MCF 10A (cell line): ENCODE results near the gene KCNV2. TPM values are rescaled to one million over a fixed set of nuclear protein-coding genes. Genes with fewer than 3 reads are reported as not detected.
A peak's percentile ranks its signal among the peaks of the same experiment; 100 is the strongest.

ENCODE experiments used
- Bru-seq: library from RNA; stranded (reverse); fragments of 400-500 nt; gene quantifications from one replicate; lab custom pipeline; 2021; lab: Mats Ljungman, UMichigan
- BruChase-seq, 2 experiments: library from RNA; stranded (reverse); fragments of 400-500 nt; gene quantifications; one replicate each; lab custom pipeline; 2021; lab: Mats Ljungman, UMichigan
- BruUV-seq: library from RNA; stranded (reverse); fragments of 400-500 nt; replicated peaks from 2 replicates; lab custom pipeline; 2021; lab: Mats Ljungman, UMichigan
- CTCF ChIA-PET: fragments of 300-600 bp; sonication (Branson Sonifier 250); formaldehyde crosslinking; extraction: SDS; loops from one replicate; lab custom pipeline; 2021; ENCODE audit warnings: antibody characterized with exemption, inconsistent platforms; lab: Yijun Ruan, JAX
- POLR2A ChIA-PET: fragments of 300-600, 350-650 bp; sonication (Branson Sonifier 250); formaldehyde crosslinking; extraction: SDS; loops from one replicate; lab custom pipeline; 2020; ENCODE audit warnings: antibody characterized with exemption, inconsistent platforms; lab: Yijun Ruan, JAX
- DNase-seq: peaks from one replicate; pipeline ENCODE4 v3.0.0-alpha.2; 2018; ENCODE audit not compliant: unreplicated experiment
- H3K27ac Mint-ChIP-seq: one replicate; pipeline ENCODE4 v1.8.0; 2022; ENCODE audit warnings: mild to moderate bottlenecking, low read depth, mixed read lengths; ENCODE audit not compliant: unreplicated experiment
- H3K27me3 Mint-ChIP-seq: one replicate; pipeline ENCODE4 v1.8.0; 2022; ENCODE audit warnings: mixed read lengths; ENCODE audit not compliant: insufficient read depth, unreplicated experiment
- H3K36me3 Mint-ChIP-seq: one replicate; pipeline ENCODE4 v1.8.0; 2022; ENCODE audit warnings: mild to moderate bottlenecking, moderate library complexity, mixed read lengths; ENCODE audit not compliant: insufficient read depth, unreplicated experiment
- H3K4me1 Mint-ChIP-seq: one replicate; pipeline ENCODE4 v1.8.0; 2022; ENCODE audit warnings: mixed read lengths; ENCODE audit not compliant: insufficient read depth, unreplicated experiment
- H3K4me3 Mint-ChIP-seq: one replicate; pipeline ENCODE4 v1.8.0; 2022; ENCODE audit warnings: mild to moderate bottlenecking, moderate library complexity, mixed read lengths; ENCODE audit not compliant: unreplicated experiment
- H3K9me3 Mint-ChIP-seq: one replicate; pipeline ENCODE4 v1.8.0; 2022; ENCODE audit warnings: mixed read lengths; ENCODE audit not compliant: unreplicated experiment
- CTCF ChIP-seq: fragments of 200-600 bp; IDR thresholded peaks from one replicate; pipeline ENCODE4 v1.8.0; 2022; ENCODE audit warnings: antibody characterized with exemption, mild to moderate bottlenecking; ENCODE audit not compliant: unreplicated experiment
- intact Hi-C: fragments of 100-400 bp; cut with micrococcal nuclease; formaldehyde crosslinking; loops from 2 replicates; pipeline ENCODE4 v1.14.1; 2022
- long read RNA-seq: library from polyadenylated mRNA; stranded (forward); transcript quantifications from one replicate; pipeline ENCODE4 v2.0.0, GENCODE V29; 2022
- total RNA-seq: library from RNA; stranded (reverse); gene quantifications from 2 replicates; pipeline ENCODE4 v1.2.3, GENCODE V29; 2022

Gene KCNV2
- not detected in 2 replicates for total RNA-seq
- not detected for Bru-seq, nascent RNA
- not detected for BruChase-seq, experiment 1, labeled RNA remaining after a 6-hour chase
- percentile 7 among the genes with signal in this experiment for BruChase-seq, experiment 2, labeled RNA remaining after a 2-hour chase
- long read RNA-seq: 0 reads

- ChIA-PET CTCF (interaction anchor here (0.6 kb wide), 1 partner anchor 142 kb away, joined by 3 read pairs; no protein-coding TSS in a partner anchor), POLR2A (no interaction called here)
- DNase-seq: no peak
- H3K9me3 Mint-ChIP-seq: no peaks in the 10 kb centered on the region
- no TSS peak for BruUV-seq
- H3K4me3 Mint-ChIP-seq: no peak within 1 kb of the TSS
- TF ChIP-seq CTCF: no peak
- no peak within 1 kb of the TSS for H3K27ac Mint-ChIP-seq
- H3K36me3 Mint-ChIP-seq: peaks cover 10% of the 10 kb centered on the region
- intact Hi-C loops: no loop called here
- no peaks in the 10 kb centered on the region for H3K27me3 Mint-ChIP-seq
- no peaks in the 10 kb centered on the region for H3K4me1 Mint-ChIP-seq
These were observed at the start of gene KCNV2 for GRCh38 chr9:2717385-2717784. KCNV2 (plus strand) TSS chr9:2717510; CDS start chr9:2717740, 230 bp downstream.

GRCh38 chr9:2673161-2673560, 44.1 kb upstream of the KCNV2 start:
- Mint-ChIP-seq H3K27me3 (no peaks in the 10 kb centered on the region), H3K4me3 (no peak overlapping the region), H3K4me1 (peaks cover 7% of the 10 kb centered on the region), H3K36me3 (no peaks in the 10 kb centered on the region), H3K27ac (no peak overlapping the region), H3K9me3 (no peaks in the 10 kb centered on the region)
- ChIA-PET POLR2A (no interaction called here), CTCF (interaction anchor here (1.2 kb wide), 1 partner anchor 9 kb away, joined by 5 read pairs; no protein-coding TSS in a partner anchor)
- no TSS peak for BruUV-seq
- intact Hi-C loops: no loop called here
- TF ChIP-seq CTCF: no peak
- DNase-seq: no peak

GRCh38 chr9:2674141-2674824, 43.0 kb upstream of the KCNV2 start:
- BruUV-seq: no TSS peak
- ChIA-PET POLR2A (interaction anchor here (0.6 kb wide), 1 partner anchor 13 kb away, joined by 5 read pairs; no protein-coding TSS in a partner anchor), CTCF (interaction anchor here (0.6 kb wide), 1 partner anchor 132 kb away, joined by 3 read pairs; no protein-coding TSS in a partner anchor)
- no peak for DNase-seq
- no peaks in the 10 kb centered on the region for H3K36me3 Mint-ChIP-seq
- no peak overlapping the region for H3K27ac Mint-ChIP-seq
- intact Hi-C loops: no loop called here
- no peak for TF ChIP-seq CTCF
- H3K4me1 Mint-ChIP-seq: peaks cover 7% of the 10 kb centered on the region
- no peak overlapping the region for H3K4me3 Mint-ChIP-seq
- H3K9me3 Mint-ChIP-seq: no peaks in the 10 kb centered on the region
- no peaks in the 10 kb centered on the region for H3K27me3 Mint-ChIP-seq

- Mint-ChIP-seq H3K27ac (no peak overlapping the region), H3K36me3 (no peaks in the 10 kb centered on the region), H3K4me3 (no peak overlapping the region), H3K9me3 (no peaks in the 10 kb centered on the region), H3K4me1 (peaks cover 7% of the 10 kb centered on the region), H3K27me3 (no peaks in the 10 kb centered on the region)
- TF ChIP-seq CTCF: no peak
- intact Hi-C loops: no loop called here
- BruUV-seq: no TSS peak
- ChIA-PET CTCF (no interaction called here), POLR2A (no interaction called here)
- no peak for DNase-seq
These were observed 41.5 kb upstream of the KCNV2 start for GRCh38 chr9:2675834-2676233.
